Endothelial cell of umbilical vein (primary cell): Measurements from ENCODE around the gene ARSJ. TPM values are rescaled to one million over a fixed set of nuclear protein-coding genes. Genes with fewer than 3 reads are reported as not detected.
A peak's percentile ranks its signal among the peaks of the same experiment; 100 is the strongest.

Experiments used
- BruUV-seq: library from RNA; stranded (reverse); fragments of 400-500 nt; replicated peaks from 2 replicates; lab custom pipeline; 2021; lab: Mats Ljungman, UMichigan
- CTCF ChIA-PET: fragments of 300-600, 350-600 bp; sonication (Branson Sonifier 250); formaldehyde crosslinking; loops from one replicate; lab custom pipeline; 2021; ENCODE audit warnings: antibody characterized with exemption, inconsistent platforms; lab: Charles Lee
- POLR2A ChIA-PET: fragments of 300-600, 350-600 bp; sonication (Branson Sonifier 250); formaldehyde crosslinking; loops from one replicate; lab custom pipeline; 2021; ENCODE audit warnings: antibody characterized with exemption, inconsistent platforms; lab: Charles Lee
- DNase-seq: peaks from one replicate; pipeline ENCODE4 v3.0.0-alpha.2; 2011; ENCODE audit warnings: low read depth, low spot score
- FAIRE-seq: peaks from 2 replicates; lab custom pipeline; 2011; peaks lifted over from hg19 to GRCh38; lab: Jason Lieb, UNC
- H2AFZ ChIP-seq: 2 replicates; pipeline ENCODE4 v1.6.0; 2012; ENCODE audit warnings: low read depth, low read length, control low read depth, inconsistent platforms
- H3K27ac ChIP-seq: 2 replicates; pipeline ENCODE4 v1.5.1; 2011; ENCODE audit warnings: low read depth, mild to moderate bottlenecking, control low read depth, low read length, moderate library complexity; ENCODE audit not compliant: insufficient read depth
- H3K27me3 ChIP-seq, 2 experiments: 2 replicates each; pipeline versions ENCODE4 v1.6.0 to v1.6.1; 2011; ENCODE audit warnings: low read length in 2 of 2, mixed read lengths in 1 of 2; ENCODE audit not compliant: control insufficient read depth in 2 of 2, insufficient read depth in 2 of 2
- H3K36me3 ChIP-seq, 2 experiments: 2 replicates in 1 of 2; 3 replicates in 1 of 2; pipeline ENCODE4 v1.5.1; 2011; ENCODE audit warnings: low read length in 2 of 2, mild to moderate bottlenecking in 1 of 2, moderate library complexity in 1 of 2; ENCODE audit not compliant: control insufficient read depth in 2 of 2, insufficient read depth in 2 of 2; ENCODE audit errors: extremely low read depth in 1 of 2
- H3K4me1 ChIP-seq: 3 replicates; pipeline ENCODE4 v1.5.1; 2011; ENCODE audit warnings: mild to moderate bottlenecking, low read length; ENCODE audit not compliant: control insufficient read depth, insufficient read depth; ENCODE audit errors: extremely low read depth
- H3K4me2 ChIP-seq: 2 replicates; pipeline ENCODE4 v1.6.1; 2011; ENCODE audit warnings: low read length, control low read depth, mixed read lengths; ENCODE audit not compliant: insufficient read depth
- H3K4me3 ChIP-seq, 3 experiments: fragments of 200-600 bp in 1 of 3; sonication (generic), shearing (Covaris generic) in 1 of 3; replicated peaks in 1 of 3; 2 replicates each; pipeline ENCODE4 v1.5.1; 2011 to 2016; ENCODE audit warnings: control low read depth in 3 of 3, low read length in 3 of 3, mild to moderate bottlenecking in 2 of 3, inconsistent platforms in 1 of 3, low read depth in 1 of 3, moderate library complexity in 1 of 3; ENCODE audit not compliant: insufficient read depth in 1 of 3
- H3K79me2 ChIP-seq: 2 replicates; pipeline ENCODE4 v1.6.0; 2012; ENCODE audit warnings: low read length, inconsistent platforms; ENCODE audit not compliant: control insufficient read depth, insufficient read depth
- H3K9ac ChIP-seq: replicated peaks from 2 replicates; pipeline ENCODE3; 2011; ENCODE audit warnings: low read length, control low read depth; ENCODE audit not compliant: insufficient read depth; ENCODE audit errors: extremely low read depth
- H3K9me1 ChIP-seq: replicated peaks from 3 replicates; pipeline ENCODE4 v1.6.0; 2011; ENCODE audit warnings: mild to moderate bottlenecking, low read length; ENCODE audit not compliant: control insufficient read depth, insufficient read depth; ENCODE audit errors: extremely low read depth
- H3K9me3 ChIP-seq: replicated peaks from 2 replicates; pipeline ENCODE4 v1.5.1; 2012; ENCODE audit warnings: low read length, inconsistent platforms; ENCODE audit not compliant: control insufficient read depth, insufficient read depth
- H4K20me1 ChIP-seq: replicated peaks from 2 replicates; pipeline ENCODE3; 2011; ENCODE audit warnings: mild to moderate bottlenecking, low read length; ENCODE audit not compliant: control insufficient read depth, insufficient read depth; ENCODE audit errors: extremely low read depth
- CTCF ChIP-seq, 2 donors: IDR thresholded peaks; 1 replicate in 1 of 2; 2 replicates in 1 of 2; pipeline ENCODE4 v1.5.1; 2011; ENCODE audit warnings: low read length in 2 of 2, mild to moderate bottlenecking in 2 of 2, moderate library complexity in 2 of 2, control low read depth in 1 of 2, inconsistent platforms in 1 of 2, low read depth in 1 of 2; ENCODE audit not compliant: insufficient read depth in 1 of 2; ENCODE audit errors: extremely low read depth in 1 of 2
- EZH2 ChIP-seq: IDR thresholded peaks from 2 replicates; pipeline ENCODE4 v1.6.1; 2012; ENCODE audit warnings: borderline replicate concordance, low read depth, mild to moderate bottlenecking, moderate library complexity, low read length, inconsistent platforms; ENCODE audit not compliant: severe bottlenecking
- FOS ChIP-seq: IDR thresholded peaks from 2 replicates; pipeline ENCODE4 v1.6.1; 2011; ENCODE audit warnings: mild to moderate bottlenecking, low read length, moderate library complexity, borderline replicate concordance; ENCODE audit not compliant: insufficient read depth
- GATA2 ChIP-seq: IDR thresholded peaks from 2 replicates; pipeline ENCODE4 v1.7.0; 2011; ENCODE audit warnings: low read depth, mild to moderate bottlenecking, moderate library complexity, mixed read lengths, low read length; ENCODE audit not compliant: insufficient read length, insufficient read depth
- JUN ChIP-seq: IDR thresholded peaks from 2 replicates; pipeline ENCODE4 v1.6.1; 2011; ENCODE audit warnings: borderline replicate concordance, low read depth; ENCODE audit not compliant: insufficient read length, insufficient read depth
- MAX ChIP-seq: IDR thresholded peaks from 2 replicates; pipeline ENCODE4 v1.6.1; 2011; ENCODE audit not compliant: insufficient read depth, insufficient read length
- MYC ChIP-seq: IDR thresholded peaks from one replicate; pipeline ENCODE4 v1.6.1; 2011; ENCODE audit warnings: mild to moderate bottlenecking, low read depth, low read length
- POLR2A ChIP-seq: IDR thresholded peaks from 2 replicates; pipeline ENCODE4 v1.6.1; 2012; ENCODE audit warnings: low read depth, mild to moderate bottlenecking, control low read depth, low read length
- POLR2AphosphoS5 ChIP-seq: IDR thresholded peaks from 2 replicates; pipeline ENCODE4 v1.6.1; 2012; ENCODE audit warnings: low read depth, mild to moderate bottlenecking, control low read depth, low read length, moderate library complexity; ENCODE audit not compliant: insufficient read depth
- dilution Hi-C: fragments of 300-500 bp; cut with MboI; formaldehyde crosslinking; loops from one replicate; pipeline ENCODE4 v1.15.0; 2019; ENCODE audit warnings: low sequenced_read_pairs; ENCODE audit not compliant: extremely low pct_ligation_motif_present
- intact Hi-C: fragments of 100-400 bp; cut with micrococcal nuclease; formaldehyde crosslinking; loops from one replicate; pipeline ENCODE4 v1.10.0; 2022
- polyA plus RNA-seq, 4 experiments: library from polyadenylated mRNA; depleted of rRNA in 3 of 4; stranded (reverse) in 3 of 4; unstranded in 1 of 4; fragments of >200 nt; gene quantifications; 2 replicates each; pipeline versions ENCODE4 v1.2.1 to v1.2.3, GENCODE V29; 2011 to 2012; ENCODE audit warnings: missing spikeins in 1 of 4
- total RNA-seq: library from RNA; stranded (reverse); gene quantifications from 2 replicates; pipeline ENCODE4 v1.2.3, GENCODE V29; 2021

ARSJ gene
- total and polyA plus RNA-seq, 2 donors (not counting 3 experiments of a cell fraction or from before 2014, with no cell fraction given): 21.9 to 50.0 TPM

GRCh38 chr4:113973345-113973744 lies 6.1 kb downstream of the ARSJ start:
- TF ChIP-seq JUN (no peak), MYC (no peak), EZH2 (no peak), MAX (no peak), FOS (no peak)
- no peak overlapping the region for H2AFZ ChIP-seq
- H3K79me2 ChIP-seq: peaks cover 97% of the 10 kb centered on the region
- no TSS peak for BruUV-seq
- H3K4me2 ChIP-seq: peak overlapping the region; percentile 16
- H3K27me3 ChIP-seq: no peaks in the 10 kb centered on the region
- no peak overlapping the region for H3K4me3 ChIP-seq
- peaks cover 0 to 3% of the 10 kb centered on the region in 2 experiments for H3K36me3 ChIP-seq
- DNase-seq (no peak), FAIRE-seq (no peak)
- H3K27ac ChIP-seq: no peak overlapping the region
- no peak overlapping the region for H3K9ac ChIP-seq
- H3K9me1 ChIP-seq: no peaks in the 10 kb centered on the region
- ChIA-PET POLR2A (interaction anchor here (1.4 kb wide), 1 partner anchor 13 kb away, joined by 3 read pairs; no protein-coding TSS in a partner anchor), CTCF (interaction anchor here (2.6 kb wide), 1 partner anchor 13 kb away, joined by 27 read pairs; no protein-coding TSS in a partner anchor)
- H3K9me3 ChIP-seq: no peaks in the 10 kb centered on the region
- intact Hi-C loops: loop anchor here (10.0 kb wide), 1 partner anchor 301 kb away; no protein-coding TSS in a partner anchor
- H3K4me1 ChIP-seq: peaks cover 39% of the 10 kb centered on the region
- dilution Hi-C loops: no loop called here
- H4K20me1 ChIP-seq: no peaks in the 10 kb centered on the region

- FAIRE-seq (no peak), DNase-seq (no peak)
- H3K79me2 ChIP-seq: peaks cover 97% of the 10 kb centered on the region
- H4K20me1 ChIP-seq: no peaks in the 10 kb centered on the region
- no peak for TF ChIP-seq MYC
- TF ChIP-seq FOS: no peak
- no peak for TF ChIP-seq POLR2AphosphoS5
- no peak for TF ChIP-seq MAX
- no peak for TF ChIP-seq JUN
- TF ChIP-seq POLR2A: no peak
- TF ChIP-seq CTCF (IDR thresholded peaks at IDR 0.05; ENCODE audit: extremely low read depth in 1 of 2, insufficient read depth in 1 of 2, low read depth in 1 of 2, low read length in 2 of 2): no peak
- no peak for TF ChIP-seq GATA2
- no peak for TF ChIP-seq EZH2
- no TSS peak for BruUV-seq
- no peak overlapping the region for H3K4me3 ChIP-seq
- no peaks in the 10 kb centered on the region for H3K9me1 ChIP-seq
- no peak overlapping the region for H2AFZ ChIP-seq
- dilution Hi-C loops: no loop called here
- H3K36me3 ChIP-seq: peaks cover 0 to 3% of the 10 kb centered on the region in 2 experiments
- peak overlapping the region; percentile 77 for H3K27ac ChIP-seq
- ChIA-PET CTCF (interaction anchor here (1.7 to 2.6 kb wide), 2 partner anchors 13 to 42 kb away, joined by 4 to 27 read pairs; no protein-coding TSS in a partner anchor), POLR2A (interaction anchor here (1.4 kb wide), 1 partner anchor 12 kb away, joined by 3 read pairs; no protein-coding TSS in a partner anchor)
- intact Hi-C loops: loop anchor here (10.0 kb wide), 1 partner anchor 302 kb away; no protein-coding TSS in a partner anchor
- no peaks in the 10 kb centered on the region for H3K27me3 ChIP-seq
- H3K4me1 ChIP-seq: peaks cover 39% of the 10 kb centered on the region
- H3K9me3 ChIP-seq: no peaks in the 10 kb centered on the region
- H3K4me2 ChIP-seq: no peak overlapping the region
- H3K9ac ChIP-seq: no peak overlapping the region
These were observed 6.7 kb downstream of the ARSJ start for GRCh38 chr4:113972781-113973180.
